GM06990 (cell line): ENCODE measurements around the gene IKBKE.

Experiments
- DNase-seq: peaks from one replicate; pipeline ENCODE4 v3.0.0-alpha.2; 2011; ENCODE audit not compliant: insufficient read length; ENCODE audit errors: extremely low read depth
- H3K27me3 ChIP-seq: replicated peaks from 2 replicates; pipeline ENCODE4 v1.6.0; 2011; ENCODE audit warnings: low read length; ENCODE audit not compliant: control insufficient read depth, insufficient read depth
- H3K36me3 ChIP-seq: 2 replicates; pipeline ENCODE4 v1.5.1; 2011; ENCODE audit warnings: low read length; ENCODE audit not compliant: control insufficient read depth, insufficient read depth
- H3K4me3 ChIP-seq: replicated peaks from 2 replicates; pipeline ENCODE4 v1.5.1; 2011; ENCODE audit warnings: low read depth, mild to moderate bottlenecking, control low read depth, low read length
- CTCF ChIP-seq: IDR thresholded peaks from 2 replicates; pipeline ENCODE4 v1.5.1; 2011; ENCODE audit warnings: low read length, control low read depth, mild to moderate bottlenecking, inconsistent platforms; ENCODE audit not compliant: insufficient read depth, poor library complexity, severe bottlenecking

Gene IKBKE

GRCh38 chr1:206492589-206492988 is 22.3 kb downstream of the IKBKE start:
- DNase-seq: no peak
- Histone ChIP-seq H3K4me3 (no peak overlapping the region), H3K27me3 (no peaks in the 10 kb centered on the region), H3K36me3 (peaks cover 50% of the 10 kb centered on the region)
- TF ChIP-seq CTCF: no peak

GRCh38 chr1:206493279-206493678 is 23.0 kb downstream of the IKBKE start:
- Histone ChIP-seq H3K36me3 (peaks cover 44% of the 10 kb centered on the region), H3K4me3 (no peak overlapping the region), H3K27me3 (no peaks in the 10 kb centered on the region)
- no peak for TF ChIP-seq CTCF
- no peak for DNase-seq

- DNase-seq: no peak
- Histone ChIP-seq H3K27me3 (no peaks in the 10 kb centered on the region), H3K36me3 (peaks cover 48% of the 10 kb centered on the region), H3K4me3 (no peak overlapping the region)
- TF ChIP-seq CTCF: no peak
Measured at GRCh38 chr1:206495011-206495461, 24.8 kb downstream of the IKBKE start.

- no peak for DNase-seq
- Histone ChIP-seq H3K36me3 (peaks cover 44% of the 10 kb centered on the region), H3K27me3 (no peaks in the 10 kb centered on the region), H3K4me3 (no peak overlapping the region)
- TF ChIP-seq CTCF: no peak
Measured at GRCh38 chr1:206495493-206496046, 25.3 kb downstream of the IKBKE start.

- peak; percentile 56 for DNase-seq
- H3K4me3 ChIP-seq: peak overlapping the region; percentile 7; the same call in 1 of the 2 replicates
- H3K36me3 ChIP-seq: peaks cover 37% of the 10 kb centered on the region
- H3K27me3 ChIP-seq: no peaks in the 10 kb centered on the region
- no peak for TF ChIP-seq CTCF
Measured at GRCh38 chr1:206496131-206496793, 26.0 kb downstream of the IKBKE start.
